Measurements from ENCODE around the gene ING2. TPM values are rescaled to one million over a fixed set of nuclear protein-coding genes. Genes with fewer than 3 reads are reported as not detected.

ING2 gene
- total RNA-seq, 4 donors from 2014 or later: 8.1 to 19.3 (median 16.6) TPM

GRCh38 chr4:183485411-183486160, 19.3 kb upstream of the ING2 start:
- TF ChIP-seq CTCF (IDR thresholded peaks at IDR 0.05) (no peak), POLR2A (IDR thresholded peaks at IDR 0.05) (no peak)
- Histone ChIP-seq H3K4me1 (no peaks in the 10 kb centered on the region), H3K27me3 (peaks cover 0 to 7% (median 0%) of the 10 kb centered on the region in 4 donors), H3K27ac (no peak overlapping the region), H3K9me3 (no peaks in the 10 kb centered on the region), H3K36me3 (no peaks in the 10 kb centered on the region), H3K4me3 (no peak overlapping the region)
- no peak for DNase-seq
- 59 to 67% methylated on average over 9 to 11 of the region's 11 CpGs for WGBS, 2 donors
- intact Hi-C loops (cut with DNase I): no loop called here

DNA sequence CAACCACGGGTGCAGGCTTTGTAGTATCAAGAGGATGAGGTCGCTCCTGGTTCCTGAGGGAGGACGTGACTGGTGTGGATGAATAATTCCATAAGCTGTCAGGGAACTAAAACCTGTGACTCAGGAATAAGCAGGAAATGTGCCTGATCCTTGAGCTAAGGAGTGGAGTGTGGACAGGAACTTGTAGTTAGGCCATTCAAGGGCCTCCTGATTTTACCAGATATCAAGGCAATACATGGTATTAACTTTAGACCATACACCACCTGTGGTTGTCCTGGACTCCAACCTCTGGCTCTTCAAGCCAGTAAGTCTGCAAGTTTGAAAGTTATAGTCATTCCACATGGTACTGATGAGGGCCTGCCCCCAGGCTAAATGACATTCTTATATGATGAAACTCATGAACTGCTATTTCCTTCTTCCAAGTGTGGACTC, 12.1 kb upstream of the ING2 start:
- H3K27ac ChIP-seq: no peak overlapping the region
- WGBS, 2 donors: 53 to 80% methylated on average over 3 of the region's 3 CpGs
- peaks cover 0 to 9% (median 0%) of the 10 kb centered on the region in 3 donors for H3K4me1 ChIP-seq
- no peaks in the 10 kb centered on the region for H3K27me3 ChIP-seq
- intact Hi-C loops (cut with DNase I): no loop called here
- TF ChIP-seq POLR2A (IDR thresholded peaks at IDR 0.05): no peak
- no peak overlapping the region for H3K4me3 ChIP-seq
- DNase-seq: no peak
- no peaks in the 10 kb centered on the region for H3K9me3 ChIP-seq
- peaks cover 0 to 6% (median 0%) of the 10 kb centered on the region in 3 donors for H3K36me3 ChIP-seq

DNA sequence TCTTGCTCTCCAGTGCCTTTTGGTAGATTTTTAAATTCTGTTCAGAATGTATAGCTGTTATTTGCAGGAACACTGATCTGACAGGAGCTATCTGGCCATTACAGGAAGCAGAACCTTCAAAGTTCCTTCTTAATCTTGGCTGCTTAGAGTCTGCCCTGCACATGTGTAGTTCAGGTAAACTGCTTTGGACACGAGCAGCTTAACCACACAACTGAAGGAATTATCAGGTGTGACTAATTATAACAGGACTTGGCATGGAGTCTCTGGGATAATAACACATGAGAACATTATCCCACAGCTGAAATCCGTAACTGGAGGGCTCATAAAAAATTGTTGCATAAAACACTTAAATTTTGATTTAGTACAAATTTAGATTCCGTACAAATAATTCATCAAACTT, 11.6 kb upstream of the ING2 start:
- WGBS, 2 donors: 60 to 63% methylated on average over 3 of the region's 3 CpGs
- Histone ChIP-seq H3K36me3 (peaks cover 0 to 6% (median 0%) of the 10 kb centered on the region in 3 donors), H3K27me3 (no peaks in the 10 kb centered on the region), H3K27ac (no peak overlapping the region), H3K4me3 (no peak overlapping the region), H3K4me1 (peaks cover 0 to 9% (median 0%) of the 10 kb centered on the region in 3 donors), H3K9me3 (no peaks in the 10 kb centered on the region)
- TF ChIP-seq POLR2A (IDR thresholded peaks at IDR 0.05) (no peak), CTCF (IDR thresholded peaks at IDR 0.05) (no peak)
- intact Hi-C loops (cut with DNase I): no loop called here
- no peak for DNase-seq

DNA sequence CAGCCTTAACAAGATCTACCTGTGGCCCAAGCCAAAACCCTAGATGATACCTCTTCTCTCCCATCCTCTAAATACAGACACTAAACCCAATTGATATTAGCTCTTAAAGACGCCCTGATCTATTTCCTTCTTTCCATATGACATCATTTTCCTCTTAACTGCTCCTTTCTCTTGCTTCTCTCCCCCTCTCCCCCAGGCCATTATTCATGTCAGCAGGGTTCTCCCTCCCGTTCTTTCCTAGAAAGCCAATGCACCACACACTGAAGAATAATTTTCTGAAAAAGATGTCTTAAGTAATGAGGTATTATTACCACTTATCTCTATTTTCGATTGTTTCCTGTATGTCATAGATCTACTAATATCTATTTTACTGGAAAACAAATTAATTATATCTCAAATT, 9.7 kb upstream of the ING2 start:
- WGBS, 2 donors: 87 to 91% methylated on average over 3 of the region's 3 CpGs
- peaks cover 0 to 6% (median 0%) of the 10 kb centered on the region in 3 donors for H3K36me3 ChIP-seq
- no peaks in the 10 kb centered on the region for H3K9me3 ChIP-seq
- no peak for TF ChIP-seq POLR2A (IDR thresholded peaks at IDR 0.05)
- TF ChIP-seq CTCF (IDR thresholded peaks at IDR 0.05): no peak
- H3K4me3 ChIP-seq: no peak overlapping the region
- intact Hi-C loops (cut with DNase I): no loop called here
- H3K27ac ChIP-seq: no peak overlapping the region
- no peaks in the 10 kb centered on the region for H3K27me3 ChIP-seq
- peaks cover 0 to 9% (median 0%) of the 10 kb centered on the region in 3 donors for H3K4me1 ChIP-seq
- no peak for DNase-seq

DNA sequence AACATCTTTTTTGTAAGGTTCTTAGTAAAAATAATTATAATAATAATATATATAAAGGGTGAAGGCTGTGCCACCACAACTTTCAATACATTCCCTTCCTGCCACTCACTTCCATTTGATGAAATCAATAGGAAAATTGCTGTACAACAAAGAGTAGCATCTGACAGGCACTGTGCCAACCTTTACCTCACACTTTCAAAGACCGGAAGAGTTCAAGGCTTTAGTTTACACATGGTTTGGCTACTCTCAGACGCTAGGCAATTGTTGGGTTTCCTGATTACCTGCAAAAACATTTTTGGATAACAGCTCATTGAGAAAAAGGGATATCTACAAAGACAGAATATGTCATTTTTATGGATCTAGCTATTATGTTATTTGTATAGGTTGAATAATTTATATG, 5.5 kb upstream of the ING2 start:
- Histone ChIP-seq H3K4me1 (peaks cover 0 to 12% (median 7%) of the 10 kb centered on the region in 3 donors), H3K9me3 (no peaks in the 10 kb centered on the region), H3K4me3 (no peak overlapping the region), H3K27ac (no peak overlapping the region), H3K36me3 (peaks cover 0 to 6% (median 0%) of the 10 kb centered on the region in 3 donors), H3K27me3 (no peaks in the 10 kb centered on the region)
- 47 to 49% methylated on average over 2 of the region's 2 CpGs for WGBS, 2 donors
- TF ChIP-seq CTCF (IDR thresholded peaks at IDR 0.05) (no peak), POLR2A (IDR thresholded peaks at IDR 0.05) (no peak)
- intact Hi-C loops (cut with DNase I): no loop called here
- no peak for DNase-seq
